Common myeloid progenitor, CD34-positive (primary cell): ENCODE results near the gene TPT1. TPM values are rescaled to one million over a fixed set of nuclear protein-coding genes. Genes with fewer than 3 reads are reported as not detected.
"Not testable (repeated sequence)": the region's sequence is repeated elsewhere in the genome, so short reads cannot be mapped to it uniquely, and the experiment has no call there.

Experiments used
- CTCF ChIA-PET: fragments of 350-600 bp; sonication (Branson Sonifier 250); formaldehyde crosslinking; loops from one replicate; lab custom pipeline; 2021; ENCODE audit warnings: antibody characterized with exemption; lab: Charles Lee
- POLR2A ChIA-PET: fragments of 350-600 bp; sonication (Branson Sonifier 250); formaldehyde crosslinking; loops from one replicate; lab custom pipeline; 2021; ENCODE audit warnings: antibody characterized with exemption; lab: Charles Lee
- DNase-seq, 3 donors: peaks; one replicate each; pipeline versions ENCODE4 v3.0.0 to v3.0.0-alpha.2; 2013
- H3K27ac ChIP-seq, 2 experiments: 1 replicate in 1 of 2; 2 replicates in 1 of 2; pipeline ENCODE4 v1.7.0; 2013; ENCODE audit warnings: inconsistent platforms in 2 of 2, low read length in 2 of 2, mild to moderate bottlenecking in 2 of 2, low read depth in 1 of 2, moderate library complexity in 1 of 2; ENCODE audit not compliant: severe bottlenecking in 2 of 2, insufficient read depth in 1 of 2, poor library complexity in 1 of 2
- H3K27me3 ChIP-seq, 5 experiments: replicated peaks in 2 of 5; 1 replicate in 3 of 5; 2 replicates in 2 of 5; pipeline versions ENCODE4 v1.6.1 to v1.7.0; 2013; ENCODE audit warnings: low read length in 4 of 5, mild to moderate bottlenecking in 2 of 5, moderate library complexity in 2 of 5, inconsistent platforms in 1 of 5; ENCODE audit not compliant: insufficient read depth in 5 of 5, control insufficient read depth in 4 of 5
- H3K36me3 ChIP-seq, 4 experiments: 1 replicate in 2 of 4; 2 replicates in 2 of 4; pipeline versions ENCODE4 v1.6.1 to v1.7.0; 2013; ENCODE audit warnings: low read length in 3 of 4, control low read depth in 1 of 4, mild to moderate bottlenecking in 1 of 4; ENCODE audit not compliant: control insufficient read depth in 4 of 4, insufficient read depth in 4 of 4
- H3K4me1 ChIP-seq, 4 experiments: 1 replicate in 3 of 4; 2 replicates in 1 of 4; pipeline versions ENCODE4 v1.6.1 to v1.7.1; 2013; ENCODE audit warnings: low read length in 3 of 4, mild to moderate bottlenecking in 3 of 4, control low read depth in 1 of 4, inconsistent platforms in 1 of 4, moderate library complexity in 1 of 4; ENCODE audit not compliant: control insufficient read depth in 4 of 4, insufficient read depth in 4 of 4; ENCODE audit errors: control extremely low read depth in 1 of 4
- H3K4me3 ChIP-seq, 7 experiments: 1 replicate in 4 of 7; 2 replicates in 3 of 7; pipeline versions ENCODE4 v1.5.1 to v1.7.0; 2013; ENCODE audit warnings: mild to moderate bottlenecking in 7 of 7, low read length in 6 of 7, moderate library complexity in 6 of 7, inconsistent platforms in 2 of 7, low read depth in 2 of 7, control low read depth in 1 of 7; ENCODE audit not compliant: insufficient read depth in 4 of 7, control insufficient read depth in 1 of 7; ENCODE audit errors: extremely low read depth in 1 of 7
- H3K9me3 ChIP-seq, 5 experiments: 1 replicate in 4 of 5; 2 replicates in 1 of 5; pipeline versions ENCODE4 v1.6.1 to v1.7.1; 2013; ENCODE audit warnings: low read length in 4 of 5, mild to moderate bottlenecking in 2 of 5, inconsistent platforms in 1 of 5, low read depth in 1 of 5, moderate library complexity in 1 of 5; ENCODE audit not compliant: control insufficient read depth in 4 of 5, insufficient read depth in 2 of 5; ENCODE audit errors: control extremely low read depth in 1 of 5
- WGBS: methylation state at CpG from one replicate; pipeline ENCODE4 v1.1.5; 2013; ENCODE audit not compliant: insufficient coverage; 5-methylcytosine and 5-hydroxymethylcytosine counted together
- polyA plus RNA-seq: library from polyadenylated mRNA; unstranded; fragments of 120-200 nt; gene quantifications from one replicate; pipeline ENCODE4 v1.2.1, GENCODE V29; 2013

Gene TPT1
- 15,350 TPM for polyA plus RNA-seq

GRCh38 chr13:45341034-45341798, at the start of gene TPT1:
Gene TPT1, minus strand, starts transcription at chr13:45341183. Its CDS starts 114 bp downstream, at chr13:45341069.
- CTCF ChIA-PET: interaction anchor here (0.9 to 6.5 kb wide), 12 partner anchors 9 to 294 kb away, joined by 3 to 31 read pairs (median 3); no protein-coding TSS in a partner anchor
- POLR2A ChIA-PET: interaction anchor here (0.6 to 3.5 kb wide), 10 partner anchors 8 to 827 kb away, joined by 3 to 20 read pairs (median 4); no protein-coding TSS in a partner anchor
- H3K27ac ChIP-seq: peak within 1 kb of the TSS; percentile 96 to 98
- H3K36me3 ChIP-seq: peaks cover 21 to 51% (median 38%) of the 10 kb centered on the region in 4 experiments
- peaks cover 25 to 51% (median 43%) of the 10 kb centered on the region in 4 experiments for H3K4me1 ChIP-seq
- H3K4me3 ChIP-seq: peak within 1 kb of the TSS; percentile 79 to 98 (median 92)
- peak; percentile 98 to 99 (median 99) for DNase-seq
- H3K27me3 ChIP-seq: no peaks in the 10 kb centered on the region
- WGBS: 0% methylated on average over 54 of the region's 67 CpGs
- no peaks in the 10 kb centered on the region for H3K9me3 ChIP-seq

GRCh38 chr13:45390348-45390747, 49.4 kb upstream of the TPT1 start:
- H3K4me3 ChIP-seq, H3K27ac ChIP-seq, H3K9me3 ChIP-seq, H3K27me3 ChIP-seq, DNase-seq: not testable (repeated sequence)
- 98% methylated on average over 6 of the region's 9 CpGs for WGBS
- ChIA-PET CTCF (interaction anchor here (8.1 kb wide), 1 partner anchor 20 kb away, joined by 191 read pairs; no protein-coding TSS in a partner anchor), POLR2A (interaction anchor here (0.6 kb wide), 1 partner anchor 24 kb away, joined by 3 read pairs; no protein-coding TSS in a partner anchor)
- peaks cover 8 to 57% (median 44%) of the 10 kb centered on the region in 4 experiments for H3K4me1 ChIP-seq
- H3K36me3 ChIP-seq: peaks cover 0 to 19% (median 13%) of the 10 kb centered on the region in 4 experiments

GRCh38 chr13:45388664-45389063, 47.7 kb upstream of the TPT1 start:
- peaks cover 0 to 40% (median 32%) of the 10 kb centered on the region in 4 experiments for H3K4me1 ChIP-seq
- H3K4me3 ChIP-seq: no peak overlapping the region
- CTCF ChIA-PET: interaction anchor here (0.9 to 7.6 kb wide), 5 partner anchors 17 to 342 kb away, joined by 3 to 62 read pairs (median 3); no protein-coding TSS in a partner anchor
- H3K27me3 ChIP-seq: no peaks in the 10 kb centered on the region
- H3K36me3 ChIP-seq: peaks cover 0 to 23% (median 14%) of the 10 kb centered on the region in 4 experiments
- DNase-seq: no peak
- 97% methylated on average over 4 of the region's 4 CpGs for WGBS
- POLR2A ChIA-PET: no interaction called here
- no peak overlapping the region for H3K27ac ChIP-seq
- no peaks in the 10 kb centered on the region for H3K9me3 ChIP-seq

- WGBS: 32% methylated on average over 16 of the region's 17 CpGs
- H3K27ac ChIP-seq, H3K9me3 ChIP-seq, H3K27me3 ChIP-seq: not testable (repeated sequence)
- peaks cover 0 to 16% (median 10%) of the 10 kb centered on the region in 4 experiments for H3K36me3 ChIP-seq
- H3K4me3 ChIP-seq: peak overlapping the region in 1 of 7 experiments; percentile 25
- peak; percentile 84 to 97 (median 96) for DNase-seq
- POLR2A ChIA-PET: interaction anchor here (1.0 kb wide), 1 partner anchor 53 kb away, joined by 3 read pairs; no protein-coding TSS in a partner anchor
- CTCF ChIA-PET: interaction anchor here (0.7 to 7.6 kb wide), 5 partner anchors 10 to 48 kb away, joined by 3 to 62 read pairs (median 8); no protein-coding TSS in a partner anchor
- H3K4me1 ChIP-seq: peaks cover 0 to 32% (median 25%) of the 10 kb centered on the region in 4 experiments
These were observed 46.1 kb upstream of the TPT1 start for GRCh38 chr13:45386892-45387575.

GRCh38 chr13:45385907-45386553, 45.0 kb upstream of the TPT1 start:
- Histone ChIP-seq H3K9me3 (no peaks in the 10 kb centered on the region), H3K27me3 (no peaks in the 10 kb centered on the region), H3K4me3 (no peak overlapping the region), H3K27ac (no peak overlapping the region), H3K4me1 (peaks cover 0 to 32% (median 25%) of the 10 kb centered on the region in 4 experiments), H3K36me3 (peaks cover 0 to 11% (median 5%) of the 10 kb centered on the region in 4 experiments)
- WGBS: 74% methylated on average over 4 of the region's 5 CpGs
- POLR2A ChIA-PET: interaction anchor here (0.6 kb wide), 1 partner anchor 19 kb away, joined by 3 read pairs; no protein-coding TSS in a partner anchor
- CTCF ChIA-PET: interaction anchor here (0.7 to 7.6 kb wide), 4 partner anchors 15 to 110 kb away, joined by 3 to 62 read pairs (median 6); no protein-coding TSS in a partner anchor
- peak in 2 of 3 donors; percentile 27 to 37 for DNase-seq

- ChIA-PET POLR2A (interaction anchor here (0.6 kb wide), 1 partner anchor 18 kb away, joined by 3 read pairs; no protein-coding TSS in a partner anchor), CTCF (interaction anchor here (1.1 to 7.6 kb wide), 8 partner anchors 8 to 69 kb away, joined by 3 to 62 read pairs (median 6); no protein-coding TSS in a partner anchor)
- no peak overlapping the region for H3K27ac ChIP-seq
- peaks cover 0 to 32% (median 25%) of the 10 kb centered on the region in 4 experiments for H3K4me1 ChIP-seq
- no peaks in the 10 kb centered on the region for H3K9me3 ChIP-seq
- peaks cover 0 to 8% (median 5%) of the 10 kb centered on the region in 4 experiments for H3K36me3 ChIP-seq
- no peak overlapping the region for H3K4me3 ChIP-seq
- 98% methylated on average over 4 of the region's 5 CpGs for WGBS
- no peak for DNase-seq
- H3K27me3 ChIP-seq: no peaks in the 10 kb centered on the region
These were observed 44.3 kb upstream of the TPT1 start for GRCh38 chr13:45385320-45385719.
